Measurements from ENCODE around the gene BMP7. TPM values are rescaled to one million over a fixed set of nuclear protein-coding genes. Genes with fewer than 3 reads are reported as not detected.

BMP7 gene
- total RNA-seq, 3 donors from 2014 or later (not counting 1 experiment from before 2014, with no cell fraction given): not detected

- H3K27ac Mint-ChIP-seq: no peak overlapping the region
- H3K4me3 ChIP-seq (ENCODE audit: low read length): no peak overlapping the region
- TF ChIP-seq CTCF (IDR thresholded peaks at IDR 0.05): no peak
- no peaks in the 10 kb centered on the region for H3K36me3 ChIP-seq (ENCODE audit: control insufficient read depth, insufficient read depth, low read length)
- no peaks in the 10 kb centered on the region for H3K36me3 Mint-ChIP-seq
- H3K9me3 Mint-ChIP-seq: no peaks in the 10 kb centered on the region
- 94% methylated on average over 7 of the region's 8 CpGs for WGBS (ENCODE audit: insufficient coverage)
- DNase-seq (no peak), ATAC-seq (no peak)
- peaks cover 5 to 6% of the 10 kb centered on the region in 2 donors for H3K4me1 Mint-ChIP-seq
- no peaks in the 10 kb centered on the region for H3K9me3 ChIP-seq (ENCODE audit: control insufficient read depth, insufficient read depth, low read length)
- H3K27me3 Mint-ChIP-seq (ENCODE audit: low read depth in 2 of 2): peaks cover 12 to 28% of the 10 kb centered on the region in 2 donors
- H3K27ac ChIP-seq (ENCODE audit: low read length): no peak overlapping the region
- H3K4me1 ChIP-seq (ENCODE audit: control insufficient read depth, insufficient read depth, low read length): no peaks in the 10 kb centered on the region
- no peaks in the 10 kb centered on the region for H3K27me3 ChIP-seq (ENCODE audit: control insufficient read depth, insufficient read depth, low read length)
- no peak overlapping the region for H3K4me3 Mint-ChIP-seq
- intact Hi-C loops (cut with micrococcal nuclease): no loop called here
Observed at GRCh38 chr20:57210911-57211280, 55.5 kb downstream of the BMP7 start.

- no peak overlapping the region for H3K27ac Mint-ChIP-seq
- ATAC-seq (no peak), DNase-seq (no peak)
- no peak overlapping the region for H3K4me3 Mint-ChIP-seq
- WGBS (ENCODE audit: insufficient coverage): 73% methylated on average over 22 of the region's 23 CpGs
- no peak overlapping the region for H3K27ac ChIP-seq (ENCODE audit: low read length)
- H3K27me3 ChIP-seq (ENCODE audit: control insufficient read depth, insufficient read depth, low read length): no peaks in the 10 kb centered on the region
- peaks cover 5 to 6% of the 10 kb centered on the region in 2 donors for H3K4me1 Mint-ChIP-seq
- H3K9me3 Mint-ChIP-seq: no peaks in the 10 kb centered on the region
- no peak for TF ChIP-seq CTCF (IDR thresholded peaks at IDR 0.05)
- H3K4me3 ChIP-seq (ENCODE audit: low read length): no peak overlapping the region
- H3K36me3 Mint-ChIP-seq: no peaks in the 10 kb centered on the region
- H3K9me3 ChIP-seq (ENCODE audit: control insufficient read depth, insufficient read depth, low read length): no peaks in the 10 kb centered on the region
- peaks cover 12 to 34% of the 10 kb centered on the region in 2 donors for H3K27me3 Mint-ChIP-seq (ENCODE audit: low read depth in 2 of 2)
- intact Hi-C loops (cut with micrococcal nuclease): no loop called here
- H3K36me3 ChIP-seq (ENCODE audit: control insufficient read depth, insufficient read depth, low read length): no peaks in the 10 kb centered on the region
- H3K4me1 ChIP-seq (ENCODE audit: control insufficient read depth, insufficient read depth, low read length): no peaks in the 10 kb centered on the region
Observed at GRCh38 chr20:57210054-57210910, 56.2 kb downstream of the BMP7 start.

- Mint-ChIP-seq H3K27me3 (ENCODE audit: low read depth in 2 of 2) (peaks cover 8 to 32% of the 10 kb centered on the region in 2 donors), H3K4me3 (no peak overlapping the region), H3K9me3 (no peaks in the 10 kb centered on the region), H3K27ac (no peak overlapping the region), H3K4me1 (peaks cover 5 to 6% of the 10 kb centered on the region in 2 donors), H3K36me3 (no peaks in the 10 kb centered on the region)
- 84% methylated on average over 3 of the region's 3 CpGs for WGBS (ENCODE audit: insufficient coverage)
- DNase-seq (no peak), ATAC-seq (no peak)
- Histone ChIP-seq H3K4me1 (ENCODE audit: control insufficient read depth, insufficient read depth, low read length) (no peaks in the 10 kb centered on the region), H3K27ac (ENCODE audit: low read length) (no peak overlapping the region), H3K36me3 (ENCODE audit: control insufficient read depth, insufficient read depth, low read length) (no peaks in the 10 kb centered on the region), H3K4me3 (ENCODE audit: low read length) (no peak overlapping the region), H3K27me3 (ENCODE audit: control insufficient read depth, insufficient read depth, low read length) (no peaks in the 10 kb centered on the region), H3K9me3 (ENCODE audit: control insufficient read depth, insufficient read depth, low read length) (no peaks in the 10 kb centered on the region)
- no peak for TF ChIP-seq CTCF (IDR thresholded peaks at IDR 0.05)
- intact Hi-C loops (cut with micrococcal nuclease): no loop called here
Observed at GRCh38 chr20:57209413-57209812, 57.0 kb downstream of the BMP7 start.

Data from natural killer cell (primary cell).